ENCODE results near the gene CARD10. TPM values are rescaled to one million over a fixed set of nuclear protein-coding genes. Genes with fewer than 3 reads are reported as not detected.
A peak's percentile ranks its signal among the peaks of the same experiment; 100 is the strongest.

Gene CARD10, protein sequence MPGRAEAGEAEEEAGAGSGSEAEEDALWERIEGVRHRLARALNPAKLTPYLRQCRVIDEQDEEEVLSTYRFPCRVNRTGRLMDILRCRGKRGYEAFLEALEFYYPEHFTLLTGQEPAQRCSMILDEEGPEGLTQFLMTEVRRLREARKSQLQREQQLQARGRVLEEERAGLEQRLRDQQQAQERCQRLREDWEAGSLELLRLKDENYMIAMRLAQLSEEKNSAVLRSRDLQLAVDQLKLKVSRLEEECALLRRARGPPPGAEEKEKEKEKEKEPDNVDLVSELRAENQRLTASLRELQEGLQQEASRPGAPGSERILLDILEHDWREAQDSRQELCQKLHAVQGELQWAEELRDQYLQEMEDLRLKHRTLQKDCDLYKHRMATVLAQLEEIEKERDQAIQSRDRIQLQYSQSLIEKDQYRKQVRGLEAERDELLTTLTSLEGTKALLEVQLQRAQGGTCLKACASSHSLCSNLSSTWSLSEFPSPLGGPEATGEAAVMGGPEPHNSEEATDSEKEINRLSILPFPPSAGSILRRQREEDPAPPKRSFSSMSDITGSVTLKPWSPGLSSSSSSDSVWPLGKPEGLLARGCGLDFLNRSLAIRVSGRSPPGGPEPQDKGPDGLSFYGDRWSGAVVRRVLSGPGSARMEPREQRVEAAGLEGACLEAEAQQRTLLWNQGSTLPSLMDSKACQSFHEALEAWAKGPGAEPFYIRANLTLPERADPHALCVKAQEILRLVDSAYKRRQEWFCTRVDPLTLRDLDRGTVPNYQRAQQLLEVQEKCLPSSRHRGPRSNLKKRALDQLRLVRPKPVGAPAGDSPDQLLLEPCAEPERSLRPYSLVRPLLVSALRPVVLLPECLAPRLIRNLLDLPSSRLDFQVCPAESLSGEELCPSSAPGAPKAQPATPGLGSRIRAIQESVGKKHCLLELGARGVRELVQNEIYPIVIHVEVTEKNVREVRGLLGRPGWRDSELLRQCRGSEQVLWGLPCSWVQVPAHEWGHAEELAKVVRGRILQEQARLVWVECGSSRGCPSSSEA
- 47.9 and 55.6 TPM in 2 replicates for total RNA-seq

DNA sequence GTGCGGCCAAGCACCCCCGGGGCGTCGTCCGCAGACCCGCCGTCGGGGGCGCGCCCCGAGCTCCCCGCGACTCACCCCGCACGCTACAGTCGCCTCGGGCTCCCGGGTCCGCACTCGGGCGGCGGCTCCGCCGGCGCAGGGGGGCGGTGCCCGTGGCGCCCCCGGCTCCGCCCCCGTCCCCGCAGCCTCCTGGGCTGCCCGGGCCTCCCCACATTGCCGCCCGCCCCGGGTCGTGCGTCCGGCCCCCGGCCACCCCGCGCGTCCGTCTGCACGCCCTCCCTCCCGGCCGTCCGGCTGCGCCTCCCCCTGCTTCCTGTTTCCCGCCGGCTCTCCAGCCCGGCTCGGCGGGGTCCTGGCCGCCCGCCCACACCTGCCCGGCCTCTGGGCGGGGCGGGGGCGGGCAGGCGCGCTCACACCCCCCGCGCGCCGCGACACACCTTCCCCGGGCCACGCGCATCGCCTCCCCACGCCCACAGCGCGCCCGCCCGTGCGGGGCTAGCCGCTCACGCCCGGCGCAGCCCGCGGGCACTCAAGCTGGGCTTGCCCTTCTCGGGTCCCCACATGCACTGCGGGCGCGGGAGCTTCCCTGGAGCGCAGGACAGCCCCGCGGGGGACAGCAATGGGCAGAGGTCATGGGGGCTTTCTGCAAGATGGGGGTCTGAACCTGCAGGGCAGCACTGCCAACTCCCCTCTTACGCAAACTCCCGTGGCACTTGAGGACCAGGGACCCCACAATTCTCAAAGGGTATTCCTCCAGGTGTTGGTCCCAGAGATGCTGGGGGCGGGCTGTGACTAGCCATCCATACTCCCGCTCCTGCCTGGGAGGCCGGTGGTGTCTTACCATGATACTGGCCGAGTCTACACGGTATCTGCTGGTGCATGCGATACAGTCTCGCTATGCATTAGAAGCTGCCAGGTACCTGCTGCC lies at the start of gene CARD10:
Gene CARD10 (minus strand): TSS at position 148 of the 928 bp plus-strand sequence. CDS start 215 bp downstream, outside the sequence.
- peak in 1 of 2 donors; percentile 73 for DNase-seq (ENCODE audit: low read depth in 2 of 2)

DNA sequence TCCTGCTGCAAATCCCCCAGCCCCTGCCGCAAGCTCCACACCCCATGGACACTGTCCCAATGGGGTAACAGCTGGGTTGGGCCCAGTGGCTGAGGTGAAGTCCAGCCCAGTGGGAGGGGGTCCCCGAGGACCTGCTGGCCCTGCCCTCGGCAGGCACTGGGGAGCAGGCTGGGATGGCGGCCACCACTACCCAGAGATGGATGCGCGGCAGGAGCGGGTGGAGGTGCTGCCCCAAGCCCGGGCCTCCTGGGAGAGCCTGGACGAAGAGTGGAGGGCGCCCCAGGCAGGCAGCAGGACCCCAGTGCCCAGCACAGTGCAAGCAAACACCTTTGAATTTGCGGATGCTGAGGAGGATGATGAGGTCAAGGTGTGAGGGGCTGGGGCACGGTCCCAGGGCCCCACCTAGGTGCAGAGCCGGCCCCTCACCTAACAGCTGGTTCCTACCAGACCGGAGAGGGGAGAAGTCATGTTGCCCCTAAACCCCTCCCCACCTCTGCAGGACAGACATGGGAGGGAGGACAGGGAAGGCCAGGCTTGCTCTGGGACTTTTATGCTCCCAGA lies 49.3 kb upstream of the CARD10 start:
- DNase-seq (ENCODE audit: low read depth in 2 of 2) = no peak

DNA sequence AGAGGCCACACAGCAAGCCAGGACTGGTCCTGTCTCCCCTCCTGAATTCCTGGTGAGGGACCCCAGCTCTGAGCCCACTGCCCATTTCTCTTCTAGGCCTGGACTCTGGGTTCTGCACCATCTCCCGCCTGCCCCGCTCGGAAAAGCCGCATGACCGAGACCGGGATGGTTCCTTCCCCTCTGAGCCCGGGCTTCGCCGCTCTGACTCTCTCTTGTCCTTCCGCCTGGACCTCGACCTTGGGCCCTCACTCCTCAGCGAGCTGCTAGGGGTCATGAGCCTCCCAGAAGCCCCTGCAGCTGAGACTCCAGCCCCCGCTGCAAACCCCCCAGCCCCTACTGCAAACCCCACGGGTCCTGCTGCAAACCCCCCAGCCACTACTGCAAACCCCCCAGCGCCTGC lies 48.8 kb upstream of the CARD10 start:
- no peak for DNase-seq (ENCODE audit: low read depth in 2 of 2)

DNA sequence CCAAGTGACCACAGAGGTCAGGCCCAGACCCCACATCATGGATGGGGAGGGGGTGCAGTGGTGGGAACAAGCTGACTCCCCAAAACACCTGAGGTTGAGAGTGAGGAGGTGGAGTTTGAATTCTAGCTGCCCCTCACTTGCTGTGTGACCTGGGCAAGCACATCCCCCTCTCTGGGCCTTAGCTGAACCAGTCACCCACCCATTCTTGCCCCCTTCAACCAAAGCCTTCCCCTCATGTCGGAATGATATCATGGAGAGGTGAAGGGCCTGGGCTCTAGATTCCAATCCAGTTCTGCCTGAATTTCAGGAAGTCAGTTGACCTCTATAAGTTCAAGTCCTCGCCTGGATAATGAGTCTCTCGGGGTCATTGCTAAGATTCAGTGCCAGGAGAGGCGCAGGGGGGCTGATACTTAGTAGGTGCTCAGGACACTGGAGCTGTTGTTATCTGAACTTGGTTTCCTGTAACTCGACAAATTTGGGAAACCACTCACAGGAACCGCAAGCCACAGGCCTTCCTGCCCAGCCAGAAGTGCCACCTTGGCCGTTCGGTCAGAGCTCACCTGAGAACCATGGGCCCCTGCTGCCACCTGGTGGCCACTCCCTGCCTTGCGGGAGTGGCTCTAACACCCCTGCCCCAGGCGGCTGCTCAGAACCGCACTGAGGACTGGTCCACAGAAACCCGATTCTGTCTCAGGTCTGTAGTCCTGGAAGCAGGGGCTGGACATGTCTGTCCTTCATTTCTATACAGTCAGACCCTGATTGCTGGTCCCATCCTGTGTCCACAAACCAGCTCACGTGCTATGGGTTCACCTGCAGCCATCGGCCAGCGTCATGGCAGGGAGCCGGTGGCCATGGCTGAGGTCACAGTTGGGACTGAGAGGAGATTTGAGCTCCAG lies 47.9 kb upstream of the CARD10 start:
- DNase-seq (ENCODE audit: low read depth in 2 of 2) = peak; percentile 43 to 71

DNA sequence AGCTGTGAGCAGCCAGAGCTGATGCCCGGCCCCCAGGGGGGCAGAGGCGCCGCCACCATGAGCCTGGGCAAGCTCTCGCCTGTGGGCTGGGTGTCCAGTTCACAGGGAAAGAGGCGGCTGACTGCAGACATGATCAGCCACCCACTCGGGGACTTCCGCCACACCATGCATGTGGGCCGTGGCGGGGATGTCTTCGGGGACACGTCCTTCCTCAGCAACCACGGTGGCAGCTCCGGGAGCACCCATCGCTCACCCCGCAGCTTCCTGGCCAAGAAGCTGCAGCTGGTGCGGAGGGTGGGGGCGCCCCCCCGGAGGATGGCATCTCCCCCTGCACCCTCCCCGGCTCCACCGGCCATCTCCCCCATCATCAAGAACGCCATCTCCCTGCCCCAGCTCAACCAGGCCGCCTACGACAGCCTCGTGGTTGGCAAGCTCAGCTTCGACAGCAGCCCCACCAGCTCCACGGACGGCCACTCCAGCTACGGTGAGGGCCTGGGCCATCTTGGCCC lies 47.2 kb upstream of the CARD10 start:
- DNase-seq (ENCODE audit: low read depth in 2 of 2) = no peak

DNA sequence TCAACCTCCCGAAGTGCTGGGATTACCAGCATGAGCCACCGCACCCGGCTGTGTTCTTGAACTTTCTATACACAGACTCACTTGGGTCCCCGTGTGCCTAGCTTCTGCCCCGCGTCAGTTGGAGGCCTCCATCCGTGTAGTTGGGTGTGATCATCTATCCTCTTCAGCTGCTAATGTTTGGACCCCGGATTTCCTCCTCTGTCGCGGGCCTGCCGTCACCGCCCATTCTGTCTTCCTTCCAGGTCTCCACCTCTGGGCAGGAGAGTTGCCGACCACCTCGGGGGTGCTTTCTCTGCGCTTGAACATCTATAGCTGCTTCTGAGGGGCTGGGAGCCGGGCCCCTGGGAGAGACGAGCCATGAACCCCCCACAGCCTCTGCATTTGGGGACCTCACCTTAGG lies 46.6 kb upstream of the CARD10 start:
- DNase-seq (ENCODE audit: low read depth in 2 of 2) = no peak

DNA sequence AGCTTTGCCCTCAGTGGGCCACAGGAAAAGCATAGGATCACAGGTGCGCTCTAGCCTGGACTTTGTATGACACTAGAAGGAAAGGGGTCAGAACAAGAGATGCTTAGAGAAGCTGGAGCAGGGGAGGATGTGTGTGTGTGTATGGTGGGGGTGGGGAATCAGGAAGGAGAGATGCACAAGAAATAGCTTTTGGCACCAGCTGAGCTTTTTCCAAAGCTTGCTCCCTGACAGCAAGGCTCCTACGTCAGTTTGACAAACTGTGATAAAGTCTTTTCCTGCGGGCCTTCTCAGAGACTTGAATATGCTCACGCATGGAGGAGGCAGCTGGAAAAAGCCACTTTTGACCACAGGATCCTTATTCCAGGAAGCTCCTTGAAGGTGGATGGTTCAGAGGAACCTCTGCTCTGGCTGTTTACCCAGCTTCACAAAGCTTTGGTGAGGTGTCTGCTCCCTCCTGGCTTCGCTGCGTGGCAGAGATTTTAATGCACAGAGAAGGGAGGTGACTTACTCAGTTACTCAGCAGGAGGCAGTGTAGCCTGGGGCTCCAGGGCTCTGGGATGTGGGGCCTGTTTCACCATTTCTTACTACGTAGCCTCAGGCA lies 45.0 kb upstream of the CARD10 start:
- no peak for DNase-seq (ENCODE audit: low read depth in 2 of 2)

DNA sequence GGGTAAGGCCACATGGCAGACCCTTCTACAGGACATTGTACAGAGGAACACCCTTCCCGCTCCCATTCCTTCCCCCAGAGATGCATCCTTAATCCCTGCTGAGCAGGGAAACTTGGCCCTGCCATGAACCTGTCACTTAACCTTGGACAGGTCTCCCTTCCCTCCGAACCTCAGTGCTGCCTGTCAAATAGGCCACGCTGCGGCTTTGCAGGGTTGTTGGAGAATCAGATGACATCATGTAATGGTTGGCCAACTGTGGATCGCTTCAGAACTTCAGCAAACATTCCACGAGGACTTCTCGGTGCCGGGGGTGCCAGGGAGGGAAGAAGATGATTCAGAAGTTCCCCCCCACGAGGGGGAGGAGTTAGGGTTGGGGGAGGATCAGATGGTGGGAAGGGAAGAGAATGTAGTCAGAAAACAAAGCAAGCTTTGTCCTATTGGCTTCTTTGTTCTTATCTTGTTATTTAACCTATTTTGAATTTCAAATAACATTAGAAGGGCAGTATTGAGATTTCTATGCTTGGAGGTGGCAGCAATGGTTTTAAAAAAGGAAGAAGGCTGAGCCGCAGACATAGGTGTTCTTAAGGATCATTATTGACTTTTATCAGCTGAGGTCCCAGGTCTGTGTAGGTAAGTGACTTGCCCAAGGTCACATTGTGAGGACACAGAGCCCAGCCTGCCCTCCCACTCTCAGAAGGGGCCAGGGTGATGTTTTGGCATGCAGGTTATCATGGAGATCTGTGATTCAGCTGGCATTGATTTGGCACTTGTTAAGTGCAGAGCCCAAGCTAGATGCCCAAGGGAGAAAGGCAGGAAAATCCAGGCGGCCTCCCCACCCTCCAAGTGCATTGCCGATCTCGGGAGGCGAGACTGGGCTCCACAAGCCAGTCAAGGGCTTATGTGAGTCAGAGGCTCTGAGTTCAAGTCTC lies 44.2 kb upstream of the CARD10 start:
- DNase-seq (ENCODE audit: low read depth in 2 of 2) = peak; percentile 48 to 90

DNA sequence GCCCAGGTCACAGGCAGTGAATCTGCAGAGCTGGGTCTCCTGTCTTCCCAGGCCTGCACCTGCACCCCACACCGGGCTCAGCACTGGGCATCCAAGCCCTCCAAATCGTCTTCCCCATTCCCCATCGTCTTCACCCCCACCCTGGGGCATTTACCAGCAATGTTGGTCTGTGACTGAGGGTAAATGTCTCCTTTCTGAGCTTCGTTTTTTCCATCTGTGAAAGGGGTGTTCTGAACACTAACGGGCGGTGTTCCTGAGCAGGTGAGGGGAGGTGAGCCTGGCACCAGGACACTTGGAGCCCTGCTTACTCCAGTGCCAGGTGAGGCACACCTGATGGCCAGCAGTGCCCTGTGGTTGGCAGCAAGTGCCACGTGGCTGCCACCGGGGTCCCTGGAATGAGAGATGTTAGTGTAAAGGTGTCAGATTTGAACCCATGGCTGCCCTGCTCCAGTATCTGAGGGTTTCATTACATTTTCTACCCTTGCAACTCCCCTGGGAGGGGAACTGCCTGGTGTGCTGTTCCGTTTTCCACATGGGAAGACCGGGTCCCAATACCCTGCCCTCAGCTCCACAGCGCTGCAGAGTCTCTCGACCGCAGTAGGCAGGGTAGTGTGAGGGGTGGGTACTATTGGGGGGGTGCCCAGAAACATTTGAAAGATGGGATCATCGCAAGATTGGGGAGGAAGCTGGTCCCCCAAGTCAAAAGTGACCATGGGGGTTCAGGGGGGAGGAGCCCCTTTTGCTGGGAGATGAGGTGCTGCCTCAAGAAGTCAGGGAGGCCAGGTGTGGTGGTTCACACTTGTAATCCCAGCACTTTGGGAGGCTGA lies 43.0 kb upstream of the CARD10 start:
- DNase-seq (ENCODE audit: low read depth in 2 of 2) = no peak

DNA sequence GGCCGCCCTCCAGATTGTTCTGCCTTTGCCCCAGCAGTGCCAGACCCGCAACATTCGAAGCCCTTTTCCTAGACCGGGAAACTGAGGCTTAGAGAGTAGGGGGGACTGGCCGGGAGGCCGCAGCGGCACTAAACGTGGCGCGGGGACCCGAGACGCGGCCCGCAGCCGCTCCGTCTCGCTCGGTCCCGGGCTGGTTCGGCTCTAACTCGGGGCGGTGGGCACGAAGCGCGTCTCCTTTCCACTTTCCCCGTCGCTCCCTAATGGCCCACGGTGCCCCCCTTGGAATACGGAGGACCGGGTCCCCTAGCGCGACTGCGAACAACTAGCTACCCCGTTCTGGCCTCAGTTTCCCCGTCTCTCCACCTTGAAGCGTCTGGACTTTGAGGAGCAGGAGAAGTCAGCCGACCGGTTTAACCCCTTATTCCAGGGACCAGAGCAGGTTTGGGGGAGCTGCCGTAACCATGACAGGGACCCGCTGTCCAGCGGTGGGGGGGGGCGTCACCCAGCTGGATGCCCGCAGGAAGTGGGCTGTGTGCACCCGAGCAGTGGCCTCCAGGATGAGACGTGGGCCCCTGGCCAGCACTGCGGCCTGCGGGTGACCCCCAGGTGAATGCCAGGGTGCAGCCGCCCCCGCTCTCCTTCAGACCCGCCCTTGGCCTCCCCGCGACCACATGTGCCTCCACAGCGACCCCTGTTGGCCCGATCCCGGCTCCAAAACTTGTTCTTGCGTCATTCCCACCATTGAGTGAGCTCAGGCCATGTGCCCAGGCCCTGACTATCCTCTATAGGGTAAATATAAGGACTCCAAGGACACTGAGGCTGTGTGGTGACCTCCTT lies 42.2 kb upstream of the CARD10 start:
- DNase-seq (ENCODE audit: low read depth in 2 of 2) = peak; percentile 70 to 90

DNA sequence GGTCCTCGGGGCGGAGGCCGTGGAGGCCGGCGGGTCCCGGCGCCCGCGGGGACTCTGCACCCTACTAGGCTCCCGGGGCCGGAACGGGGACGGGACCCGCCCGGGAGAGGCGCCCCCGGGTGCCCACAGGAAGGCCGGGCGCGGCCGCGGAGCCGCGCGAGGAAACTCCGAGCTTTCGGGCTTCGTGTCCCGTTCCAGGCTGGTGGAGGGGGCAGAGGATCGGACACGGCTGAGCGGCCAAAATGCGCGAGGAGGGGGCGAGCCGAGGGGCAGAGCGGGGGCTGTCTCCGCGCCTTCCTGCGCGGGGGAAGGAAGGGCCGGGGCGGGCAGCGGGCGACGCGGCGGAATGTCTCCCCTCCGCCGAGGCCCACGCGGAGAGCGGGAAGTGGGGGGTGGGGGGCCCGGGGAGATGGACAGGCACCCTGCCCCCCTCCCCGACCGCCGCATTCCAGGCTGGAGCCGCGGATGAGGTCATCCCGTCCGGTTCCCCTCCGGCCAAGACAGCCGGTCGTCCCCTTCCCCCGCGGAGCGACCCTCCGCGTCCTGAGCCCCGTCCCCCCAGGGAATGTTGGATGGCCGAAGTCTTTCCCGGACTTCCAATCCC lies 41.5 kb upstream of the CARD10 start:
- DNase-seq (ENCODE audit: low read depth in 2 of 2) = peak in 1 of 2 donors; percentile 69

DNA sequence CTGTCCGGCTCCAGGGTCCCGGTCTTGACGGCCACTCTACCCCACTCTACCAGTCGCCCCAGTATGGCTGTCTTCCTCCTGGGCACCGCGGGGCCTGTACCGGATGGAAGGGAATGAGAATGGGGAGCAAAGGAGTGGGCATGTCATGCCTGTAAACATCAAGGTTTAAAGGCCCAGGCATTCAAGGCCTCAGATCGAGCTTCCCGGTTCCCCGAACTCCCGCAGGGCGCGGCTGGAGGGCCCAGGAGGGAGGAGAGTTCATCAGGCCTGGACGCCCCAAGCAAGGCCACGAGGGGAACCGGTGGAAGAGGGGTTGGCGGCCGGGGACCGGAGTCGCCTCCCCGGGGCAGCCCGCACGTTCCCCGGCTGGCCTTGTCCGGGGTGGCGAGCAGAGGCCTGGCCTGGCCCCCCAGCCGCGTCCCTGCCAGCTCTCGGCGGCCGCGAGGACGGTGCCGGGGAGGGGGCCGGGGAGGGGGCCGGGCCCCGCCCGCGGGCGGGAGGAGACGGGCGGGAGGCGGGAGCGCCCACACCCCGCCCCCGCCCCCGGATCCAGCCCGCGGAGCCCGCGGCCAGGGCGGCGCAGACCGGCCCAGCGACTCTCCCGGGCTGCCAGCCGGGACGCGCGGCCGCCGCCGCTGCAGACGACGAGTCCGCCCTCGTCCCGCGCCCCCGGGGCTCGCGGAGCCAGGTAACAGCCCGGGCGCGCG lies 40.8 kb upstream of the CARD10 start, which contains the start of gene CDC42EP1:
Gene CDC42EP1 (plus strand): TSS at position 580 of the 707 bp plus-strand sequence. CDS start 5,870 bp downstream, outside the sequence.
- peak in 1 of 2 donors; percentile 54 for DNase-seq (ENCODE audit: low read depth in 2 of 2)

DNA sequence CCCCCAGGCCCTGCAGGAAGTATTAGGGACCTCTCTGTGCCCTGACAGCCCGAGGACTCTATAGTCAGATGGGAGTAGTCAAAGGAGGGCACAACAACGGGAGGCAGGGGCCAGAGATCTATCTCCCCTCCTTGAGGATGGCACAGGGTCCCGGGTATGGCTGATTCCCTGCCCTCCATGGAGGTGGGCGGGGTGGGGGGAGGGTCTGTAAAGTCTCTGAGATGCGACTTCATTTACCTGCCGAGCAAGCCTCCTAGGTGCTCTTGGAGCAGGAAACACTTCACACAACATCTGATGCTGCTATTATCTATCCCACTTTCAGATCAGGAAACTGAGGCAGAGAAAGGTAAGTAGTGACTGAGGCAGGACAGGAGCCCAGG lies 40.3 kb upstream of the CARD10 start:
- DNase-seq (ENCODE audit: low read depth in 2 of 2) = no peak

DNA sequence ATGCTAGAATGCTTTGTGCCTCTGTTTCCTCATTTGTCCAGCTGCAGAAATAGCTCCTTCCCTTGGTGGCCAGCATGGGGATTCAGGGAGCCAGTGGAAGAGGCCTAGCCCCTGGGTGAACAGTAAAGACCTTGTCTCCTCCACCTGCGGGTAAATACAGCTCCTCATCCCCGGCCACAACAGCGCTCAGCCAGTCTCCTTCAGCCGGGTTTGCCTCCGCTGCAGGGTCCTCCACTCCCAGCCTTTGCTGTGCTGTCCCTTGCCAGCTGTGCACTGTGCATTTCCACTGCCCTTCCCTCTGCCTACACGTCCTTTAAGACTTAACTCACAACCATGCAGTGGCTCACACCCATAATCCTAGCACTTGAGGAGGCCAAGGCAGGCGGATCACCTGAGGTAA lies 39.6 kb upstream of the CARD10 start:
- DNase-seq (ENCODE audit: low read depth in 2 of 2) = no peak
